HG03565 (cell line): Measurements from ENCODE around the gene MMP25.
"Not testable (repeated sequence)": the region's sequence is repeated elsewhere in the genome, so short reads cannot be mapped to it uniquely, and the experiment has no call there.

Source experiments
- ATAC-seq: cut with Tn5 transposase; IDR thresholded peaks from one replicate; pipeline ENCODE4 v1.9.1; 2021; ENCODE audit warnings: mild to moderate bottlenecking, moderate library complexity; ENCODE audit not compliant: unreplicated experiment

The MMP25 gene

GRCh38 chr16:3053330-3053710, 7.0 kb downstream of the MMP25 start:
- ATAC-seq = not testable (repeated sequence)

DNA sequence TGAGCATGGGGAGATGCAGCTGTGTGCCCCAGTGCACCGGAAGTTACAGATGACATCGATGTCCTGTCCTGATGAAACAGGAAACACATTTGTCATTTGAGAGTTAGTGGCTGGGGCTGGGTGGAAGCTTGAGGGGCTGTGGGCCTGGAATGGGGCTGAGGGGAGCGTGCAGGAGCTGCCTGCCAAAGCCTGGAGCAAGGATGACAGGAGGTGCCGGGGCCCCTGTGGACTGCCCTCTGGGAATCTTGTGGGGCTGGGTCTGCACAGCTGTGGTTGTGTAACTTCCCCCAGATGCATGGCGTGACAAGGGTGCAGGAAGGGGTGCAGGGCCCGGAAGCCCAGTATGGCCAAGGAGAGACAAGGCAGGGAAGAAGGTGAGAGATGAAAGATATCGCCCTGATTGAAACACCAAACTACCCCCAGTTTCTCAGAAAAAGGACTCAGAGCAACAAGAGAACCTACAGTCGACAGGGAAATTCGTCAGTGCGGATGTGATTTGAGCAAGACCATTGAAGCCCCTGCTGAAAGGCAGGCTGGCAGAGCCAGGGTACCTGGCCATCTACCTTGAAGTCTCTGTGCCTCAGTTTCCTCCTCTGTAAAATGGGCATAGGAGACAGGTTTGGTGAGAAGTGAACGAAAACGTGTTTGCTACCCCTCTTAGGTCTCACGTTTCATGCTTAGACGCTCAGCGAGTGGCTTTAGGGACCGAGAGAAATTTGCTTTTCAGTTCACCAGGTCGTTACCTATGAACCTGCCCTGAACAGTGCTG, 8.8 kb downstream of the MMP25 start:
- no peak for ATAC-seq

DNA sequence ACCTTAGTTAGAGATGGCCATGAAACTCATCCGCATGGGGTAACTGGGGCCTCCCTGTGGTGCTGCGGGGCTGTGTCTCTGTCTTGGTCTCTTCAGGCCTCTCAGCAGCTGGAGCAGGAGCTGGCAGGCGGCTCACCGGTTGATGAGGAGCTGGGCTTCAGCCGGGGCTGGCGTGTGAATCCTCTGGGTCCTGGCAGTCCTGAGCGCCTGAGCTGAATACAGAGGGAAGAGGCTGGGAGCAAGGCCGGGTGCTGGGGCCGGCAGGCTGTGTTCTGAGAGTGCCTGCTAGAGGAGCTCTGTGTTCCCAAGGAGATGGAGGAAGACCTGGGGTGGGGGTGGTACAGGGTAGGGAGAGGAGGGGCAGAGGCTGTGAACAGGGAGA, 9.4 kb downstream of the MMP25 start:
- not testable (repeated sequence) for ATAC-seq

DNA sequence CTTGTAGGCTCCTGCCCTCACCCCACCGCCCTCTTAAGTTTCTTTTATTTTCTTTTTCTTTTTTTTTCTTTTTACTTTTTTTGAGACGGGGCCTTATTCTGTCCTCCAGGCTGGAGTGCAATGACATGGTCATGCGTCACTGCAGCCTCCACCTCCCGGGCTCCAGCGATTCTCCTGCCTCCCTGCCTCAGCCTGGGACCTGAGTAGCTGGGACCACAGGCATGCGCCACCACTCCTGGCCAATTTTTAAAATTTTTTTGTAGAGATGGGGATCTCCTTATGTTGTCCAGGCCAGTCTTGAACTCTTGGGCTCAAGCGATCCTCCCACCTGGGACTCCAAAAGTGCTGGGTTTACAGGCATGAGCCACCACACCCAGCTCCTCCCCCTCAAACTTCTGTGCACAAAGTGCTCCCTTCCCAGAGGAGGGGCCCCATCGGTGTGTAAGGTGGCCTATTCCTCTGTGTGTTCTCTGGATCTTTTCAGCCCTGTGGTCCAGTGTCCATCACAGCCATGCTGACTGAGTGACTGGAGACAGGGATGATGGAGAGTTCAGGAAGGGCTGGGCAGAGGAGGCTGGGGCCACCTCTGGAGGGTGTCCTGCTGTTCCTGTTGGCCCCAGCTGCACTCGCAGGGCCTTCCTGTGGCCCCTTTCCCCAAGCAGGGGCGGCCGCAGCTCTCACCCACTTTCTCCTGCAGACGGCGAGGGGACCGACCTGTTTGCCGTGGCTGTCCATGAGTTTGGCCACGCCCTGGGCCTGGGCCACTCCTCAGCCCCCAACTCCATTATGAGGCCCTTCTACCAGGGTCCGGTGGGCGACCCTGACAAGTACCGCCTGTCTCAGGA, 10.2 kb downstream of the MMP25 start:
- no peak for ATAC-seq

- no peak for ATAC-seq
Observed at GRCh38 chr16:3057181-3058138, 11.1 kb downstream of the MMP25 start.

- ATAC-seq = no peak
Observed at GRCh38 chr16:3058139-3059030, 12.0 kb downstream of the MMP25 start.

GRCh38 chr16:3059041-3059722, 12.8 kb downstream of the MMP25 start:
- ATAC-seq = peak; percentile 86

DNA sequence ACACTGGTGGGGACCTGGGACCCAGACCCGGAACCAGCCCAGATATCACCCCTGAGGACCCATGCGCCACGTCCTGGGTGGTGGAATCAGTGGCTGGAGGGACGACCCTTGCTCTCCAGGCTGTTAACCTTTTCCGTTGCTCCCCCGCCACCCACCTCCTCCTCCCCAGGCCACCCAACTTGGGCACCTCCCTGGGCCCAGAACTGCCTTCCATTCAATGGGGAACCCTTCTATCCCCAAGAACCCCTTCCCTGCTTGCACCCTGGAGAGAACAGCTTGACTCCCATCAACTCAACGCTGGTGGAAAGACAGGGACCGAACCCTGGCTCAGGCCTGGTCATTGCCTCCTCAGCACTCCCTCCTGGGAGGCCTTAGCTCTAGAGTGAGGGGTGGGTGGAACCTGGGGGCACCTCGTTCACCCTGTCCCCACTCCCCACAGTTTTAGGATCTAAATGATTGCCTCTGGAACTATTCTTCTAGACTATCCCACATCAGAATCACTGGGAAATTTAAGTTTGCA, 13.4 kb downstream of the MMP25 start:
- ATAC-seq = no peak

- no peak for ATAC-seq
Observed at GRCh38 chr16:3060339-3061127, 14.2 kb downstream of the MMP25 start.

- no peak for ATAC-seq
Observed at GRCh38 chr16:3062553-3062952, 16.2 kb downstream of the MMP25 start.

DNA sequence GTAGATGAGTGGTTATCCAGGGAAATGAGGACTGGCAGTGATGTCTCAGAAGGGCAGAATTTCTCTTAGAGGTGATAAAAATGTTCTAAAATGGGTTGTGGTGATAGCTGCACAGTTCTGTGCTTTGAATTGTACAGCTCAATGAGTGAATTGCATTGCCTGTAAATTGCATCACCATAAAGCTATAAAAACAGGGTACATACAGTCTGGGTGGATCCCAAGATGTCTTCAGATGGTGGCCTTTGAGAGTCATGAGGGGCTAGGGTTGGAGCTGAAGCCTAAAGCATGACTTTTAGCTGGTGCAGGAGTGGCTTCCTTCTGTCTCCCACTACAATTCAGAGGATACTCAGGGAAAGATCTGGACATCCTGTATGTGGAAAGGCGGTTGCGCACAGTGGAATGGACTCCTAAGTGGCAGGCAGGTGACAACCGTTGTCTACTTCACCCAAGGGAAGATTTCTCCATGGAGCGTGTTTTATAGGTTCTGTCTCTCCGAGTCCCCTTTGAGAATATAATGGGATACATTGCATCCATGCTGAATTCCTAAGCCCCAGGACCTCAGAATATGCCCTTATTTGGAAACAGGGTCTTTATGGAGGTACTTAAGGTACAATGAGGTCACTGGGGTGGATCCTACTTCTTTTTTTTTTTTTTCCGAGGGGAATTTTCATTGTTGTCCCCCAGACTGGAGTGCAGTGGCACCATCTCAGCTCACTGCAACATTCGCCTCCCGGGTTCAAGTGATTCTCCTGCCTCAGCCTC, 17.4 kb downstream of the MMP25 start:
- ATAC-seq = no peak

DNA sequence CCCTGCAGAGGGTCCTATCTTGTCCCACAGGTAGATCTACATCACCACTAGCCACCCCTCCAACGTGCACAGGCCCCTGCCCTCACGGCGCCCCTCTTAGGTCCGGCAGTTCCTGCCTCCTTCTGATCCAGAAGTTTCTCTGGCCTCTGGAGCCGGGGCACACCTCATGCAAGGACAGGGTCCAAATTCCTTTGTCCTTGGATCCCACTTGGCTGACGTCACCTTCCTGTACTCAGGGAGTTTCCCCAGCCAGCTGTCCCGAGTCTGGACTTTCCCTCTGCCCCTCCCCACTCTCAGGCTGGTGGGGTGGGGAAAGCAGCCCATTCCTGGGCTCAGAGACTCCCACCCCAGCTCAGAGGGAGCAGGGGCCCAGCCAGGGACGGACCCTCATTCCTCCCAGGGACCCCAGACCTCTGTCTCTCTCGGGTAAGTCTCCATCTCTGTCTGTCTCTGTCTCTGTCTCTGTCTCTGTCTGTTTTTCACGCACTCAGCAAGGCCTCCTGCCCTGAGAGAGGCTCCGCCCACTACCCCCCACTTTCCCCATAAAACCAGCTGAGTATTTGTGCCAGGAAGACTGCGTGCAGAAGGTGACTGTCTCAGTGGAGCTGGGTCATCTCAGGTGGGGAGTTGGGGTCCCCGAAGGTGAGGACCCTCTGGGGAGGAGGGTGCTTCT, 18.8 kb downstream of the MMP25 start, which contains the start of gene IL32:
Gene IL32 (plus strand): TSS at position 572 of the 673 bp plus-strand sequence. CDS start 172 bp downstream, outside the sequence.
- ATAC-seq = no peak

- no peak for ATAC-seq
Observed at GRCh38 chr16:3065742-3066439, 19.5 kb downstream of the MMP25 start.

DNA sequence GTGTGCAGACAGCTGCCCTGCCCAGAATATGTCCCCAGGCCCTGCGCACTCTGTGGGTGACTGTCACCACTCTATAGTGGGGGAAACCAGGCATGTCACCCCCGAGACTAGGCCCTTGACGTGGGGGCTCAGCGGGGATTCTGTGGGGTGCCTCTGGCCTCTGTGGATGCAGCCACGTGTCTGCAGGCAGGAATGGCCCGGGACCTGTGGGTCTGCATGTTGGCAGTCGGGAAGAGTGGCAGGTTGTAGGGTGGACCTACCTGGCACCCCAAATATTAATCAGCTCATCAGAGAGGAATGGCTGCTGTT, 20.0 kb downstream of the MMP25 start:
- no peak for ATAC-seq

DNA sequence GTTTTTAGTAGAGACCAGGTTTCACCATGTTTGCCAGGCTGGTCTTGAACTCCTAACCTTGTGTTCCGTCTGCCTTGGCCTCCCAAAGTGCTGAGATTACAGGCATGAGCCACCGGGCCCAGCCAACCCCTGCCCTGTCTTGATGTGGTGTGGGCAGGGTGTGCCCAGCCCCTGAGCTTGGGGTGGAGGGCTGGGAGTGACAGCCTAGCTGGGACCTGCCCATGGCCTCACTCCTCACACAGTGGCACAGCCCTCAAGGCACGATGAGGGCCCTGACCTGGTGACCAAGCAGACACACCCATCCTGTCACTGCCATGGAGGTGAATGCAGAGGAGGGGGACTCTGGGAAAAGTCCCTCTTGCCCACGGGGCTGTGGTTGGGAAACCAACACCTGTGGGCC, 22.1 kb downstream of the MMP25 start:
- ATAC-seq = no peak

GRCh38 chr16:3069146-3069545, 22.8 kb downstream of the MMP25 start:
- not testable (repeated sequence) for ATAC-seq
